GM10248 (cell line): Measurements from ENCODE around the gene C1R.

Experiments used
- CTCF ChIA-PET: fragments of 300-600 bp; sonication (Branson Sonifier 250); formaldehyde crosslinking; extraction: SDS; loops from one replicate; lab custom pipeline; 2021; ENCODE audit warnings: antibody characterized with exemption; lab: Yijun Ruan, JAX
- POLR2A ChIA-PET: fragments of 350-650 bp; sonication (Branson Sonifier 250); formaldehyde crosslinking; extraction: SDS; loops from one replicate; lab custom pipeline; 2020; ENCODE audit warnings: antibody characterized with exemption; lab: Yijun Ruan, JAX
- DNase-seq: peaks from one replicate; pipeline ENCODE4 v3.0.0; 2012; ENCODE audit errors: extremely low spot score
- CTCF ChIP-seq: IDR thresholded peaks from 2 replicates; pipeline ENCODE4 v1.5.1; 2012; ENCODE audit warnings: mild to moderate bottlenecking, low read depth; ENCODE audit errors: extremely low read depth, missing control alignments, control extremely low read depth

C1R gene

GRCh38 chr12:7092229-7092985 lies at the start of gene C1R:
TSS of gene C1R (minus strand) at chr12:7092445. CDS start at chr12:7092388, 57 bp downstream.
- DNase-seq: peak; percentile 82
- POLR2A ChIA-PET: no interaction called here
- TF ChIP-seq CTCF: peak; percentile 91
- CTCF ChIA-PET: interaction anchor here (0.7 to 2.4 kb wide), 11 partner anchors 10 to 167 kb away, joined by 3 to 26 read pairs (median 3); partner anchors contain the start of gene C1RL

GRCh38 chr12:7141351-7142005 lies 49.2 kb upstream of the C1R start:
- POLR2A ChIA-PET: interaction anchor here (0.7 kb wide), 1 partner anchor 63 kb away, joined by 3 read pairs; no protein-coding TSS in a partner anchor
- DNase-seq: no peak

GRCh38 chr12:7139200-7139599 lies 47.0 kb upstream of the C1R start:
- POLR2A ChIA-PET: no interaction called here
- TF ChIP-seq CTCF: no peak
- CTCF ChIA-PET: interaction anchor here (0.7 to 1.6 kb wide), 4 partner anchors 8 to 31 kb away, joined by 3 to 4 read pairs (median 3); no protein-coding TSS in a partner anchor
- DNase-seq: no peak

More at GRCh38 chr12:7141351-7142005, 49.2 kb upstream of the C1R start:
- CTCF ChIA-PET: interaction anchor here (0.7 to 2.2 kb wide), 8 partner anchors 9 to 270 kb away, joined by 3 to 5 read pairs (median 4); partner anchors contain the start of gene LRRC23
- TF ChIP-seq CTCF: no peak

GRCh38 chr12:7137908-7138307 lies 45.7 kb upstream of the C1R start:
- no peak for TF ChIP-seq CTCF
- no peak for DNase-seq
- ChIA-PET POLR2A (no interaction called here), CTCF (no interaction called here)

- DNase-seq: no peak
- ChIA-PET CTCF (interaction anchor here (1.4 kb wide), 1 partner anchor 8 kb away, joined by 5 read pairs; no protein-coding TSS in a partner anchor), POLR2A (no interaction called here)
- no peak for TF ChIP-seq CTCF
Measured at GRCh38 chr12:7136676-7137075, 44.4 kb upstream of the C1R start.

GRCh38 chr12:7136071-7136470 lies 43.8 kb upstream of the C1R start:
- POLR2A ChIA-PET: no interaction called here
- TF ChIP-seq CTCF: no peak
- DNase-seq: no peak
- CTCF ChIA-PET: interaction anchor here (1.4 kb wide), 1 partner anchor 8 kb away, joined by 5 read pairs; no protein-coding TSS in a partner anchor
